ENCODE data around the gene AMN.
"Not testable (repeated sequence)": the region's sequence is repeated elsewhere in the genome, so short reads cannot be mapped to it uniquely, and the experiment has no call there.

AMN gene

DNA sequence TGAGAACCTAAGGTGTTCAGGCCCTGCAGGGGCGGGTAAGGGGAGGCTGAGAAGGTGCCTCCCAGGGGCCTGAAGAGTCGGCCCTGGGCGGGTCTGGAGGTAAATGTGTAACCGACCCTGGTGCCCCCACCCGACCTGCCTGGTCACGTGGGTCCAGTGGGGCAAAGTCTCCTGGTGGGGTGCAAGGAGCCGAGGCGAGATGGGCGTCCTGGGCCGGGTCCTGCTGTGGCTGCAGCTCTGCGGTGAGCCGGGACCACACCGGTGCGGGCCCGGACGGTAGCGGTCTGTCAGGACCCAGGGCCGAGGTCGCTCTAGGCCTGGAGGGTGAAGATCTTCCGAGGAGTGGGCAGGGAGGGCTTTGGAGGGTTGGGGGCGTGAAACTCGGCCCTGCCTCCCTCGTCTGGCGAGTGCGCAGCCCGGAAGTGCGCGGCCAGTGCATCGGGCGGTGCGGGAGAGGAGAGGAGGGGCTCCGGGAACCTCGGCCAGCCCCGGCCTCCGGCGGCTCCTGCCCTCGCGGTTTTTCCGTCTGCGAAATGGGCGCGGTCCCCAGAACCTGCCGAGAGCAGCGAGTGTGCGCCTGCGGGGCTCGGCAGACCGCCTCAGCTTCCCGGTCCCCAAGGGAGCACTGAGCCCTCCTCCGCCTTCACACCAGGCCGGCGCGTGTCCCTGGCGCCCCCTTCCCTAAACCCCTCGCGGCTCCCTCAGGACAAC is at the start of gene AMN:
TSS of gene AMN (plus strand) at position 174 of the 711 bp plus-strand sequence. CDS start at position 200, 26 bp downstream.
- no peak for DNase-seq (ENCODE audit: low spot score)

GRCh38 chr14:102873131-102873530 is 49.3 kb upstream of the AMN start:
- no peak for DNase-seq (ENCODE audit: low spot score)

- DNase-seq (ENCODE audit: low spot score): no peak
Observed at GRCh38 chr14:102873546-102874061, 48.9 kb upstream of the AMN start.

DNA sequence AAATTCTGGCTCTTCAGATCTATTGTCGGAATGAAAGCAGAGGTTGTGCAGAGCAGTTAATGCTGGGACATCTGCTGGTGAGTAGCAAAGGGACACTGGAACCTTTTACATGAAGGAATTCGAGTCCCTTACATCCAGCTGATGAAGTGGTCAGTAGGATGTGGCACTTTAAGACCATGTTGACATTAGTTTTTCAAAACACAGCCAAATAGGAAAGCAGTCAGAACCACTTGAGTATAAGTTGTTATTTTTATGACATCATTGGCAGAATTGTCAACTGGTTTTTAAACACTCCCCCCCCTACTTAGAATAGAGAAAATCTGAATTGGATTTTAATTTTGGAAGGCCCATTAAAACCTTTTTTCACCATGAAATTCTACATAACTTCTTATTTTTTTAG is 46.8 kb upstream of the AMN start:
- DNase-seq (ENCODE audit: low spot score): no peak

- DNase-seq (ENCODE audit: low spot score): not testable (repeated sequence)
Observed at GRCh38 chr14:102877511-102877910, 45.0 kb upstream of the AMN start.

DNA sequence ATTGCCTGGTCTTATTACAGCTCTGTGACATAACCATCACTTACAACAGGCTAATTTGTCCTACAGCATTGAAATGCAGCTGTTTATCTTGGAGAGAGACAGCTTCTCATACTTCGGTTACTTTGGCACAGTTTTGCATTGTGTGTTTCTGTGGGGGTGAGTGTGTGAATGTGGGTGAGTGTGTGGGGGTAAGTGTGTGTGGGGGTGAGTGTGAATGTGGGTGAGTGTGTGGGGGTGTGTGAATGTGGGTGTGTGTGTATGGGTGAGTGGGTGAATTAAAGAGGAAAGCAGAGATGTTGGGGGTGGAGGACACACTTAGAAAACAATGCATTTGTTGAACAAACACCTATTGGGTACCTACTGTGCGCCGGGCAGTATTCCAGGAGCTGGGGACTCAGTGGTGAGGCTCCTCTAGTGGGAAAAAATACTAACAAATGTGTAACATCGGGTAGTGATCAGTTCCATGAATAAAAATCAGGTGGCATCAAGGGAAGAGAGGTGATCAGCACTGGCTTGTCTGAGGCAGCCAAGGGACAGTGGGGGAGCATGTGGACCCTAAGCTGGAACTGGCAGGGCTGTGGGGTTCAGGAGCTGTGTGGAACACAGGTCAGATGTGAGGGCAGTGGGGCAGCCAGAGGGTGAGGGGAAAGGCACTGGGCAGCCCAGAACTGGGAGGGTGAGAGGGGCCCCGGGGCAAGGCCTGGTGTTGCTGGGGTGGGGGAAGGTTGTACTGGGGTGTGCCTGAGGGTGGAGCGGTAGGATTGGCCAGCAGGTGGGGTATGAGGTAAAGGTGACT is 44.1 kb upstream of the AMN start:
- DNase-seq (ENCODE audit: low spot score): no peak

GRCh38 chr14:102878970-102879460 is 43.4 kb upstream of the AMN start:
- DNase-seq (ENCODE audit: low spot score): no peak

DNA sequence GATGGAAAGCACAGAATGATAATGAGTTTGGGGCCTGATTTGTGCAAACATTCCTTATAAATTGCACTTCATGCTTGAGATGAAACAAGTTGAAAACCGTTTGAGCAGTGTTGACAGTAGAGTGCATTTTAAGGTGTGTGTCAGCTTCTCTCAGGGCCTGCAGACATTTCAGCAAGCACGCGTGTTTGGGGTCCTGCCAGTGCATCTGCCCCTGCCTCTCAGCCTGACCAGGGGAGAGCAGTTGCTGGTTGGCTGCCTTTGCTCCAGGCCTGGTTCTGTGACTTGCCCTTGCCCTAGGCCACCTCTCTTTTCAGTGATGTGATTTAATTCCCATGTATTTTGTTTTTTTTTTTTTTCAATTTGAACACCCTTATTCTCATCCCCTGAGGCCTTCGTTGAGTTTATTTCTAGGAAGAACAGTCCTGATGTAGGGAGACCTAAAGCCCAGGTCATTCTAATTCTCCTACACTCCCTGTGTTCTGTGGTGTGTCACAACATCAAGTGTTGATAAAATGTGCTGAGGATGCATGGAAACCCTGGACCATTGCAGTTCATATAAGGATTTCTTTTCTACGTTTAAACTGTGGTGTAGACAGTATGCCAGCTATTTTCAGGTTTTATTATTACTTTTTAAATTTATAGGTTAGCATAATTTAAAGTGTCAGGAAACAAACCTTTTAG is 40.1 kb upstream of the AMN start:
- DNase-seq (ENCODE audit: low spot score): no peak

- no peak for DNase-seq (ENCODE audit: low spot score)
Observed at GRCh38 chr14:102883089-102883541, 39.3 kb upstream of the AMN start.

DNA sequence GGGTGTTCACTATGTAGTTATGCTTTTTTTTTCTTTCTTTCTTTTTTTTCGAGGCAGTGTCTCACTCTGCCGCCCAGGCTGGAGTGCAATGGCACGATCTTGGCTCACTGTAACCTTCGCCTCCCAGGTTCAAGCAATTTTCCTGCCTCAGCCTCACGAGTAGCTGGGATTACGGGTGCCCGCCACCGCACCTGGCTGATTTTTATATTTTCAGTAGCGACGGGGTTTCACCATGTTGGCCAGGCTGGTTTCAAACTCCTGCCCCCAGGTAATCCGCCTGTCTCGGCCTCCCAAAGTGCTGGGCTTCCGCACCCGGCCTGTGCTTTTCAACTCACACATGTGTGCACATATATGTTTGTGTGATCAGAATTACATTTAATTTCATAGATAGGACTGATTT is 38.9 kb upstream of the AMN start:
- no peak for DNase-seq (ENCODE audit: low spot score)

GRCh38 chr14:102885737-102886447 is 36.6 kb upstream of the AMN start:
- no peak for DNase-seq (ENCODE audit: low spot score)

- DNase-seq (ENCODE audit: low spot score): no peak
Observed at GRCh38 chr14:102888748-102889147, 33.7 kb upstream of the AMN start.

GRCh38 chr14:102889615-102890014 is 32.8 kb upstream of the AMN start:
- DNase-seq (ENCODE audit: low spot score): no peak

DNA sequence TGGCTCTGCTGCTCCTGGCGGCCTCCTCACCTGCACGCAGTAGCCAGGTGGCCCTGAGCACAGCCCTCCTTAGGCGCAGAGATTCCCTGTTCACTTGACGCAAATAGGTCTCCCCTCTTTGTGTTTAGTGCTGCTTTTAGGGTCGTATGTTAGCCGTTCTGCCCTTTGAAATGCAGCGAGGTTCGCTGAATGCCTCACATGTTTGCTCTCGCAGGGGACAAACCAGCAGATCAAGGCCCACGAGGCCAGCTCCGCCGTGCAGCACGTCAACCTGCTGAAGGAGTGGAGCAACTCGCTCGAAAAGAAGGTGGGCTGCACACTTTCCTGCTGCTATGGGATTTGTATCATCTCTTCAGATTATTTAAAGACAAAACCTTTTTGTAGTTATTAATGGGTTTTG is 31.4 kb upstream of the AMN start:
- DNase-seq (ENCODE audit: low spot score): no peak

DNA sequence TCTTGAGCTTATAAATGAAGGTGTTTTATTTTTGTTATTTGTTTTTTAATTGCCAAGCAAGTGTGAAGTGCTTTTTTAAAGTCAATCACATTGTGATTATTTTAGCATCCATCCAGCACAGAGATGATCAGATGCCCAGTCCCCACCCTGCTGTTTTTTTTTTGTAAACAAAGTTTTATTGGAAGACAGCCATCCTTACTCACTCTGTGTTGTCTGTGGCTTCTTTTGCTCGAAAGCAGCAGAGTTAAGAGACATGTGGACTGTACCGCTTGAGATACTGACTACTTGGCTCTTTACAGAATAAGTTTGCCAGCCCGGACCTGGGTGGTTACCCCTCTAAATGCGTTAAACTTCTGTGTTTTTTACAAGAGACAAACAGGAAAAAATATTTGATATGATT is 30.9 kb upstream of the AMN start:
- no peak for DNase-seq (ENCODE audit: low spot score)

DNA sequence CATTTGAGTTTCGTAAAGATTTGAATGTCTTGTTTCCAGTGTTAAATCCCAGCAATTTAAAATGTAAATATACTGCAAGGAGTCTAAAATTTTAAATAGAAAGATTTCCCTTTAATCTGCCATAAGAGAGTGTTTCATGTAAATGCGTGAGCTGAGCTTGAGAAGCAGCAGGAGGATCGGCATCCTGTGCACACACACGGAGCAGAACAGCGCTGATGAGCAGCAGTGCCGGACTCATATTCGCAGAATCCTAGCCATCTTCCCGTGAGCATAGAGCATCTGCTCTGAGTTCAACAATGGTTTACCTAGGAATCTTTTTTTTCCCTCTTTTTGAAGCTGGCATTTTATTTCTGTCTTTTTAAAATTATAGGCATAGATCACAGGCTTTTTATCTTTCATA is 29.8 kb upstream of the AMN start:
- DNase-seq (ENCODE audit: low spot score): no peak

DNA sequence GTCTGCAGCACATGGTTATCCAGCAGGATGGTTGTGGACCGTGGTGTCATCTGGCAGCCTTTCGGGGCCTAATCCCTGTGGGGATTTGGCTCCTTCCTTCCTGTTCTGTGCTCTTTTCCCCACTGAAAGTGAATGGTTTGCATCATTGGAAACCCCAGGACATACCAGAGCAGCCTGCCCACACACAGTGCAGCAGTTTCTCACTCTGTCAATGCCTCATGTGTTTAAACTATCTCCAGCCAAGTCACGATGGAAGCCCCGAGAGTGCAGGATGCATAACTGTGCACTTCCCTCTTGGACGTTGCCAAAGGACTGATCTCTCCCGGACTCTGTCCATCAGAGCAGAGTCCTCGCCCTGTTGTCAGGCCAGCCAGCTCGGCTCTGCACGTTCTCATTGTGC is 29.0 kb upstream of the AMN start:
- no peak for DNase-seq (ENCODE audit: low spot score)

DNA sequence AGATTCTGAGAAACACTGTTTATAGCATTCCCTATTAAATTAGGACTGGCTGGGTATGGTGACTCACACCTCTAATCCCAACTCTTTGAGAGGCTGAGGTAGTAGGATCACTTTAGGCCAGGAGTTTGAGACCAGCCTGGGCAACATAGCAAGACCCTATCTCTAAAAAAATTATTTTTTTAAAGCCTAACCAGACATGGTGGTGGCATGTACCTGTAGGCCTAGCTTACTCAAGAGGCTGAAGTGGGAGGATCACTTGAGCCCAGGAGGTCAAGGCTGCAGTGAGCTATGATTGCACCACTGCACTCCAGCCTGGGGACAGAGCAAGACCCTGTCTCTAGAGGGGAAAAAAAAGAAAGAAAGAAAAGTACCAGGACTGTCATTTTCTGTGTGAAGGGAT is 25.7 kb upstream of the AMN start:
- not testable (repeated sequence) for DNase-seq (ENCODE audit: low spot score)

DNA sequence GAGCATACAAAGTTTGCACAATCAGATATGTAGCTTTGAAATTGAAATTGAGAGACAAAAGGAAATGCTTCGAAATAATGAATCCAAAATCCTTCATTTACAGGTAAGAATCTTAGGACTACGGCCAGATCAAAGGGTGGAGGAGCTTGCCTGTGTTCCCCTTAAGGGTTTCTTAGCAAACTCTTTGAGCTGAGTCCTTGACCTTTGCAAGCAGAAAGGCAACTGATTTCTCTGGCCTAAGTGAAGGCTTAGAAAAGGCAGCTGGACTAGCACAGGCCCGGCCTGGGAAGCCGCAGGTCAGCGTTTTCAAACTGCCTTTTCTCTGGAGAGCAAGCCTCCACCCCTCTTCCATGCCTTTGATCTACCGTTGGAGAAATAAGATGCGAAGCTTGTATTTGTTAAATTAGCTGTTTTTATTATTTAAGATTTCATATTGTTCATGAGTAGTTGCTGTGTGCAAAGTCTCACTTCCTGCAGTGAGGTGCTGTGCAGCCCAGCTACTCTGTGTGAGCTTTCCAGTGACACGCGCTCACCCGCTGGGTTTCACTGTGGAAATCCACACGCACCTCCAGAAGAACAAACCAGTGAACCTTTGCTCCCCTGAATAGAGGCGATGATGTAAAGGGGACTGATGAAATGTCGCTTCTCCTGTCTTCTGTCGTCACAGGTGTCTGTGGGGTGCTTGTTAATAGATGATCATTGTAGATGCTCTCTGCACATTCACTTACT is 25.0 kb upstream of the AMN start:
- DNase-seq (ENCODE audit: low spot score): no peak

DNA sequence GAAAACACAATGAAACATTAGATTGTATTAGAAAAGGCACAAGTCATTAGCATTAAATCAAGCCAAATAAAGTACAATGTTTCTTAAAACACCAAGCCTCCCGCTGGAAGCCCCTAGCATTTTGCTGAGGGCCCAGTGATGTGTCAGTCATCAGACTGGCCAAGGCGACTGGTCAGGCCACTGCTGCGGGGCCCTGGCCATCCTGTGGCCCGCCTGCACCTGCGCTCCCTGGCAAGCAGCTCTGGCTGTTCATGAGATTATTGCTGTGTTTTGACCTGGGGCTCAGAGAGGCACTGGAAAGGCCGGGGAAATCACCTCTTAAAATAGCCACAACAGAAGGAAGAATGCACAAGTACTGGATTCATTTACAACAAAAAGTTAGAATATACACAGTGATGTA is 24.2 kb upstream of the AMN start:
- no peak for DNase-seq (ENCODE audit: low spot score)

Measured in hematopoietic multipotent progenitor cell treated with erythropoietin and hydrocortisone succinate and interleukin-3 and kit ligand, for 15 days (in vitro differentiated cells).